Fibroblast of the aortic adventitia (primary cell): Measurements from ENCODE around the gene PPP1R36. TPM values are rescaled to one million over a fixed set of nuclear protein-coding genes. Genes with fewer than 3 reads are reported as not detected.

Experiments used
- DNase-seq: peaks from one replicate; pipeline ENCODE4 v3.0.0-alpha.2; 2010; ENCODE audit warnings: low read depth
- H3K4me3 ChIP-seq: 2 replicates; pipeline ENCODE4 v1.5.1; 2011; ENCODE audit warnings: low read depth, mild to moderate bottlenecking, control low read depth, low read length, moderate library complexity
- total RNA-seq: library from RNA; depleted of rRNA; stranded (reverse); fragments of >200 nt; gene quantifications from 2 replicates; pipeline ENCODE4 v1.2.3, GENCODE V29; 2012; ENCODE audit warnings: low replicate concordance
- TF ChIP-seq, protein P1 (sequence below): IDR thresholded peaks from 2 replicates; pipeline ENCODE4 v1.5.1; 2011; ENCODE audit warnings: mild to moderate bottlenecking, low read length, control low read depth, inconsistent platforms; ENCODE audit not compliant: insufficient read depth

Gene PPP1R36
- 0.18 TPM in 1 of 2 replicates, not detected in the other for total RNA-seq

GRCh38 chr14:64549791-64550620, at the start of gene PPP1R36:
PPP1R36 (plus strand) TSS chr14:64549961; CDS start chr14:64549998, 37 bp downstream.
- DNase-seq, result no peak
- peak within 1 kb of the TSS; percentile 22 for H3K4me3 ChIP-seq
- TF ChIP-seq, protein P1, sequence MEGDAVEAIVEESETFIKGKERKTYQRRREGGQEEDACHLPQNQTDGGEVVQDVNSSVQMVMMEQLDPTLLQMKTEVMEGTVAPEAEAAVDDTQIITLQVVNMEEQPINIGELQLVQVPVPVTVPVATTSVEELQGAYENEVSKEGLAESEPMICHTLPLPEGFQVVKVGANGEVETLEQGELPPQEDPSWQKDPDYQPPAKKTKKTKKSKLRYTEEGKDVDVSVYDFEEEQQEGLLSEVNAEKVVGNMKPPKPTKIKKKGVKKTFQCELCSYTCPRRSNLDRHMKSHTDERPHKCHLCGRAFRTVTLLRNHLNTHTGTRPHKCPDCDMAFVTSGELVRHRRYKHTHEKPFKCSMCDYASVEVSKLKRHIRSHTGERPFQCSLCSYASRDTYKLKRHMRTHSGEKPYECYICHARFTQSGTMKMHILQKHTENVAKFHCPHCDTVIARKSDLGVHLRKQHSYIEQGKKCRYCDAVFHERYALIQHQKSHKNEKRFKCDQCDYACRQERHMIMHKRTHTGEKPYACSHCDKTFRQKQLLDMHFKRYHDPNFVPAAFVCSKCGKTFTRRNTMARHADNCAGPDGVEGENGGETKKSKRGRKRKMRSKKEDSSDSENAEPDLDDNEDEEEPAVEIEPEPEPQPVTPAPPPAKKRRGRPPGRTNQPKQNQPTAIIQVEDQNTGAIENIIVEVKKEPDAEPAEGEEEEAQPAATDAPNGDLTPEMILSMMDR, result no peak

DNA sequence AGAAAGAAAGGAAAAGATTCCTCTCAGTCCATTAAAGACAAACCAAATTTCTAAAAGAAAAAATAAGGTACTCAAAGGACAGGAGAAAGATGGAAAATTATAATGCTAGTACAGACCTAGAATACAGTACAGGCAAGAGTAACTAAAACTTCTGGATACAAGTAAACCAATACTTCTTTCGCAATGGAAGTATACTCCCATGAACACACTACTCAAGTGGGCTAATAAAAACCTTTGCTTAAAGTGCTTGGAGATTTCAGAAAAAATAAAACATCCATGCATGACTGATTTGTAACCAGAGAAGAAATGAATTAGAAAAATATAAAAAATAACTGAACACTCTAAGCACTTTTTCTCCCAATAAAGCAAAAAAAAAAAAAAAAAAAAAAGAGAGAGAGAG, 49.7 kb upstream of the PPP1R36 start:
- peak; percentile 29 for DNase-seq
- TF ChIP-seq, protein P1, result no peak
- no peak overlapping the region for H3K4me3 ChIP-seq

DNA sequence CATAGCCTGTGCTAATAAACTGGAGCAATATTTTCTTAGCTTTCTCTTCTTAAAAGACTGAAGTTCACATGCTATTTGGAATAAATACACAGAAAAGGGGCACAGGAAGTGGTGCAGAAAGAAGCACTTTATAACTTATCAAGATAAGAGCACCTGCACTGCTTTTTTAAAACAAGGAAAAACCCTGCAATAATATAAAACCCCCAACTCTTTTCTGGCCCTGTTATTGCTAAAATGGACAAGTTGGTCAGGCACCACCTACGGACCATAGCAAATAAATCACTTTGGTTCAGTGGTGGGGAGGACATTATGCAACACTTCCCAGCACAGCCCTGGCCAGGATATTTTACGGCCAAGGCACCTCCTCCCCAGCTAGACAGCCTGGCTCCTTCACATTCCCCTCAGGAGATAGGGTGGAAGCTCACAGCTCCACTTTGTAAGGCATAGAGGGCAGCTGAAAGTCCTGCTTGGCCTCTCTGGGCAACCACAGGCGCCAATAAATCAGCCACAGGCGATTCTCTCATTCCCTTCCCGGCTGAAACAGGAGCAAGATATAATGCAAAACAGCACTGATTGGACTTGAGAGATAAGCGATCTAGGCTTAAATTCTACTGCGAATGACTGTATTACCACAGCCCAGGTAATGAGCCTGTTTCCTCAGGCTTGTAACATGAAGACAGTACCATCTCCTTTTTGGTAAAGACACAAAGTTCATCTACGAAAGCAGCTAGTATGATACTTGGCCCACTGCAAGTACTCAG, 48.2 kb upstream of the PPP1R36 start:
- peak; percentile 88 for DNase-seq
- H3K4me3 ChIP-seq, result peak overlapping the region; percentile 89
- TF ChIP-seq, protein P1, result peak; percentile 32

GRCh38 chr14:64502456-64502855, 47.3 kb upstream of the PPP1R36 start:
- peak overlapping the region; percentile 89 for H3K4me3 ChIP-seq
- no peak for DNase-seq
- TF ChIP-seq, protein P1, result no peak

GRCh38 chr14:64502887-64503433, 46.8 kb upstream of the PPP1R36 start:
- peak overlapping the region; percentile 89 for H3K4me3 ChIP-seq
- TF ChIP-seq, protein P1, result no peak
- DNase-seq, result peak; percentile 19

DNA sequence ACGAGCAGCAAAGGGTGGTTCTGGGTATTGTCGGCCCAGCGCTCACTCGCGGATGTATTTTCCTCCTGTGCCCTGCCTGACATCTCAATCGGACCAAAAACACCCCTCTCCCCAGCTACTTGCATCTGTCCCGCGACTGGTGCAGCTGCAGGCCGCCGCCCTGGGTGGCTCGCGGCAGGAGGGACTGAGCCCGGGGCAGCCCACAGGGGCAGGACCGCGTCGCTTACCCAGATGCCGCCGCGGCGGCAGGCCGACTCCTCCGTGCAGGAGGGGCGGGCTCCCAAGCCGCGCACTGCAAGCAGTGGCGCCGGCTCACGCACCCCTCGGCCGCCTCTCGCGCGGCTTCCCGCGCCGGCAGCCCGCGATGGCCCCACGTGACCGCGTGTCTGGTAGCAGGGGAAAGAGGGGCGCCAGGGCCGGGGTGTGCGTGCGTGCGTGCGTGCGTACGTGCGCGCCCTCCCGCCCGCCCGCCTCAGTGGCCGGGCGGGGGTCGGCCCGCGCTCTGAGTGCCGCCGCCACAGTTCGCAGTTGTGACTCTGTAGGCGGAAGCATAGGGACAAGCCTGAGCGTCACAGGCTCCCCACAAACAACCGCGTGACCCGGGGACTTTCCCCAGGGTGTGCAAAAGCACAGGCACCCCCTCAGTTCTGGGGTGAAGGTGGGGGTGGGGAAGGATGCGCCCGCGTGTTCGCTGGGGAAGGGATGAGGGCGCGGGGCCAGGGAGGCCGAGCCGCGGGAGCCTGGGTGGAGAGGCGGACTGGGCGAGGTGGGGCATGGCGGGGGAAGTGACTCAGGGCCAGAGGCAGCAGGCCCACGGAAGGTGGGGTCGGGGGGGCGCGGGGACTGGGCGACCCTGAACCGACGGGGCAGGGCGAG, 46.1 kb upstream of the PPP1R36 start, which contains the start of gene ZBTB25:
TSS of gene ZBTB25 (minus strand) at position 405 of the 876 bp plus-strand sequence. CDS start 13,305 bp downstream, outside the sequence.
- TF ChIP-seq, protein P1, result no peak
- DNase-seq, result peak; percentile 90
- H3K4me3 ChIP-seq, result peak within 1 kb of the TSS; percentile 89
